Hematopoietic multipotent progenitor cell treated with erythropoietin and hydrocortisone succinate and interleukin-3 and kit ligand, for 15 days (in vitro differentiated cells): Measurements from ENCODE around the gene PPM1L.
"Not testable (repeated sequence)": the region's sequence is repeated elsewhere in the genome, so short reads cannot be mapped to it uniquely, and the experiment has no call there.

ENCODE experiments used
- DNase-seq: peaks from one replicate; pipeline ENCODE4 v3.0.0-alpha.2; 2015; ENCODE audit warnings: low spot score

PPM1L gene

GRCh38 chr3:160987982-160988964, 232.2 kb downstream of the PPM1L start:
- no peak for DNase-seq

GRCh38 chr3:160990446-160990845, 234.4 kb downstream of the PPM1L start:
- DNase-seq, result no peak

GRCh38 chr3:160992712-160993111, 236.7 kb downstream of the PPM1L start:
- DNase-seq, result no peak

- no peak for DNase-seq
Measured at GRCh38 chr3:160996811-160997210, 240.8 kb downstream of the PPM1L start.

GRCh38 chr3:160998581-160998980, 242.6 kb downstream of the PPM1L start:
- DNase-seq, result no peak

- DNase-seq, result no peak
Measured at GRCh38 chr3:160999274-160999673, 243.2 kb downstream of the PPM1L start.

GRCh38 chr3:161008086-161008485, 252.1 kb downstream of the PPM1L start:
- DNase-seq, result no peak

GRCh38 chr3:161010151-161010550, 254.1 kb downstream of the PPM1L start:
- DNase-seq, result not testable (repeated sequence)

GRCh38 chr3:161014843-161015749, 259.1 kb downstream of the PPM1L start:
- DNase-seq, result no peak

GRCh38 chr3:161016417-161017313, 260.6 kb downstream of the PPM1L start:
- no peak for DNase-seq

- DNase-seq, result no peak
Measured at GRCh38 chr3:161017971-161018370, 261.9 kb downstream of the PPM1L start.

GRCh38 chr3:161020256-161020655, 264.2 kb downstream of the PPM1L start:
- DNase-seq, result no peak

- no peak for DNase-seq
Measured at GRCh38 chr3:161025911-161026310, 269.9 kb downstream of the PPM1L start.

GRCh38 chr3:161026612-161027510, 270.8 kb downstream of the PPM1L start:
- DNase-seq, result no peak

- no peak for DNase-seq
Measured at GRCh38 chr3:161028555-161029153, 272.6 kb downstream of the PPM1L start.

- no peak for DNase-seq
Measured at GRCh38 chr3:161031134-161031533, 275.1 kb downstream of the PPM1L start.

- DNase-seq, result not testable (repeated sequence)
Measured at GRCh38 chr3:161034913-161035550, 279.0 kb downstream of the PPM1L start.

- no peak for DNase-seq
Measured at GRCh38 chr3:161035711-161036110, 279.7 kb downstream of the PPM1L start.

GRCh38 chr3:161038725-161039124, 282.7 kb downstream of the PPM1L start:
- DNase-seq, result no peak
